GM11168 (cell line): ENCODE measurements around the gene CD52.

Experiments
- in situ Hi-C: fragments of 300-500 bp; cut with MboI; formaldehyde crosslinking; loops from one replicate; pipeline ENCODE4 v1.12.0; 2022; ENCODE audit warnings: low sequenced_read_pairs; ENCODE audit not compliant: unreplicated experiment

Gene CD52

GRCh38 chr1:26350701-26351589, 33.2 kb downstream of the CD52 start:
- in situ Hi-C loops: no loop called here

GRCh38 chr1:26351590-26352337, 34.0 kb downstream of the CD52 start:
- in situ Hi-C loops: no loop called here

GRCh38 chr1:26352338-26352679, 34.6 kb downstream of the CD52 start:
- in situ Hi-C loops: no loop called here

GRCh38 chr1:26353210-26353859, 35.6 kb downstream of the CD52 start:
- in situ Hi-C loops: no loop called here

GRCh38 chr1:26353976-26354820, 36.4 kb downstream of the CD52 start, which contains the start of gene CRYBG2:
Gene CRYBG2 (minus strand): TSS chr1:26354130. CDS start chr1:26346657, 7,473 bp downstream.
- in situ Hi-C loops: no loop called here

- in situ Hi-C loops: no loop called here
Measured at GRCh38 chr1:26354972-26355371, 37.2 kb downstream of the CD52 start.

GRCh38 chr1:26356106-26356505, 38.3 kb downstream of the CD52 start:
- in situ Hi-C loops: no loop called here

GRCh38 chr1:26357121-26357602, 39.4 kb downstream of the CD52 start:
- in situ Hi-C loops: no loop called here

GRCh38 chr1:26358411-26359384, 40.9 kb downstream of the CD52 start:
- in situ Hi-C loops: no loop called here

- in situ Hi-C loops: no loop called here
Measured at GRCh38 chr1:26359981-26360806, 42.4 kb downstream of the CD52 start.

GRCh38 chr1:26360807-26361604, 43.2 kb downstream of the CD52 start:
- in situ Hi-C loops: no loop called here

- in situ Hi-C loops: no loop called here
Measured at GRCh38 chr1:26361605-26362122, 43.9 kb downstream of the CD52 start.

GRCh38 chr1:26362331-26362730, 44.6 kb downstream of the CD52 start:
- in situ Hi-C loops: no loop called here

- in situ Hi-C loops: no loop called here
Measured at GRCh38 chr1:26363549-26364448, 46.0 kb downstream of the CD52 start.

- in situ Hi-C loops: no loop called here
Measured at GRCh38 chr1:26364956-26365355, 47.2 kb downstream of the CD52 start.

- in situ Hi-C loops: no loop called here
Measured at GRCh38 chr1:26367441-26367840, 49.7 kb downstream of the CD52 start.
